Motor neuron (in vitro differentiated cells): ENCODE data around the gene PDE9A. TPM values are rescaled to one million over a fixed set of nuclear protein-coding genes. Genes with fewer than 3 reads are reported as not detected.

Experiments used
- ATAC-seq, 8 experiments: fragments of 200-7000 bp; cut with Tn5 transposase; replicated peaks in 6 of 8; 2 replicates each; pipeline ENCODE4 v1.8.0; 2021; ENCODE audit warnings: mild to moderate bottlenecking in 8 of 8, moderate library complexity in 8 of 8
- H3K27ac ChIP-seq, 2 donors: fragments of 250-450 bp; sonication (Bioruptor Pico); 2 replicates each; pipeline ENCODE4 v1.9.0; 2021; ENCODE audit warnings: antibody characterized with exemption in 2 of 2, mild to moderate bottlenecking in 2 of 2, moderate library complexity in 1 of 2
- H3K4me1 ChIP-seq, 2 donors: fragments of 250-450 bp; sonication (Bioruptor Pico); replicated peaks in 1 of 2; 2 replicates each; pipeline ENCODE4 v1.6.1; 2021; ENCODE audit warnings: antibody characterized with exemption in 2 of 2, mild to moderate bottlenecking in 2 of 2, moderate library complexity in 1 of 2
- H3K4me3 ChIP-seq, 5 donors: fragments of 250-450 bp; sonication (Bioruptor Pico); 2 replicates each; pipeline ENCODE4 v1.9.0; 2021; ENCODE audit warnings: antibody characterized with exemption in 5 of 5, mild to moderate bottlenecking in 5 of 5, moderate library complexity in 4 of 5
- WGBS, 10 experiments: fragments of 450-650 bp; shearing (Covaris generic); methylation state at CpG; one replicate each; pipeline ENCODE4 v1.0.0; 2022; 5-methylcytosine and 5-hydroxymethylcytosine counted together
- in situ Hi-C, 9 experiments: fragments of 400-800 bp; cut with MboI; loops; one replicate each; pipeline ENCODE4 v1.15.0; 2021; ENCODE audit warnings: low sequenced_read_pairs in 9 of 9, low pct_unique_long_range_greater_than_20kb in 2 of 9; ENCODE audit not compliant: unreplicated experiment in 9 of 9
- total RNA-seq, 8 experiments: library from RNA; unstranded; fragments of 300-600 nt; gene quantifications; 2 replicates each; pipeline versions ENCODE4 v1.2.3 to v1.2.4, GENCODE V29; 2022

The PDE9A gene
- total RNA-seq, 8 experiments from 2014 or later, result 0.31 to 21.2 (median 15.6) TPM; not detected in 2

- no peak overlapping the region for H3K27ac ChIP-seq
- peaks cover 2 to 6% of the 10 kb centered on the region in 2 donors for H3K4me1 ChIP-seq
- in situ Hi-C loops, result no loop called here
- ATAC-seq, result no peak
- whole genome bisulfite sequencing, 10 experiments, result 66 to 95% (median 81%) methylated on average over 4 to 8 of the region's 12 CpGs; no CpG with 5 or more reads in 4 of the 10 experiments
- H3K4me3 ChIP-seq, result no peak overlapping the region
These were observed 121.7 kb downstream of the PDE9A start for GRCh38 chr21:42775123-42775522.

DNA sequence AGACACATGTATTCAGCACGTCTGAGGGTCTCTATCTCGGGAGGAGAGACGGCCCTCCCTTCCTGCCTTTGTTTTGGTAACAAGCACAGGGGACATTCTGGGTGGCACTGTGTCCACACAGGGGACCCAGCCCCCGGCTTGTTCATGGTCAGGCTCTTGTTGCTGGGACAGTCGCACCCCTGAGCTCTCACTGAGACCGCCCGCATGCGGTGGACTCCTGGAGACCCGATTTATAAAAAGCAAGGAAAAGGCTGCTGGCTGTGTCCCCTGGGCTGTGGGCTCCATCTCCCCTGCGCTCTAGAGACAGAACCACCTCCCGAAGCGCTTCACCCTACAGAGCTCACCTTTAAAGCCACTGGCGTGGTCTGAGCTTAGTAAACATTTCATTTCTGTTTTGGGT lies 122.5 kb downstream of the PDE9A start:
- H3K4me1 ChIP-seq, result peaks cover 6 to 13% of the 10 kb centered on the region in 2 donors
- in situ Hi-C loops, result no loop called here
- no peak for ATAC-seq
- 37 to 100% (median 83%) methylated on average over 1 to 10 of the region's 13 CpGs; no CpG with 5 or more reads in 1 of the 10 experiments for WGBS, 10 experiments
- H3K27ac ChIP-seq, result no peak overlapping the region
- H3K4me3 ChIP-seq, result no peak overlapping the region

DNA sequence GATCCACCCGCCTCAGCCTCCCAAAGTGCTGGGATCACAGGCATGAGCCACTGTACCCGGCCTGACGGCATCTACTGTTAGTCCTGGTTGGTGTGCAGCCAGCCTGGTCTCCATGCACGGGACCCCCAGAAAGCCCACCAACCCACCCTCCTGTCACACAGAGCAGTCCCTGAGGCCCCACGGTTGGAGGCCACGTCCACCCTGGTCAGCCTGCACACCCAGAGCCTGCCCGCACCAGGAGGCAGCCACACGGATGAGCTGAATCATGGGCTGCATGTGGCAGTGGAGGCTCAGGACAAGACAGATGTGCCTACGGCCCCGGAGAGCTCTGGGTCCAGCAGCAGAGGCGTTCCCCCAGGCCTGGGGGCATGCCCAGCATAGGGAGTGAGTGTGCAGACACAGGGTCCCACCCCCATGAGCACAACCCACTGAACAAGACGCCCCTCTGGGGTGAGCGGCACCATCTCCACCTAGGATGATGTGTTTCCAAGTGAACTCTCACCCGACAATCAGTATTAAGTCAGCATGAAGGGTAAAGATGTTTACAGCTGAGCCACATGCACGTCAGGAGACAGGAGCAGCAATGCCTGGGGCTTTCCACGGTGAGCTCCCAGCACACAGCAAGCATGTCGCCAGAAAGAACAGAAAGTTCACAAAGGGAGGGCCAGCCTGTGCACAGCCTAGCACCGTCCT lies 123.8 kb downstream of the PDE9A start:
- H3K4me3 ChIP-seq, result no peak overlapping the region
- ATAC-seq, result peak in 2 of 8 experiments; percentile 3 to 25
- in situ Hi-C loops, result no loop called here
- 20 to 100% (median 78%) methylated on average over 1 to 10 of the region's 18 CpGs; no CpG with 5 or more reads in 3 of the 10 experiments for WGBS, 10 experiments
- no peak overlapping the region for H3K27ac ChIP-seq
- H3K4me1 ChIP-seq, result peaks cover 13 to 23% of the 10 kb centered on the region in 2 donors

GRCh38 chr21:42777757-42778344 lies 124.4 kb downstream of the PDE9A start:
- in situ Hi-C loops, result no loop called here
- no peak overlapping the region for H3K4me3 ChIP-seq
- ATAC-seq, result no peak
- peaks cover 13 to 26% of the 10 kb centered on the region in 2 donors for H3K4me1 ChIP-seq
- no peak overlapping the region for H3K27ac ChIP-seq
- WGBS, 10 experiments, result 19 to 80% (median 45%) methylated on average over 1 to 10 of the region's 21 CpGs; no CpG with 5 or more reads in 2 of the 10 experiments

DNA sequence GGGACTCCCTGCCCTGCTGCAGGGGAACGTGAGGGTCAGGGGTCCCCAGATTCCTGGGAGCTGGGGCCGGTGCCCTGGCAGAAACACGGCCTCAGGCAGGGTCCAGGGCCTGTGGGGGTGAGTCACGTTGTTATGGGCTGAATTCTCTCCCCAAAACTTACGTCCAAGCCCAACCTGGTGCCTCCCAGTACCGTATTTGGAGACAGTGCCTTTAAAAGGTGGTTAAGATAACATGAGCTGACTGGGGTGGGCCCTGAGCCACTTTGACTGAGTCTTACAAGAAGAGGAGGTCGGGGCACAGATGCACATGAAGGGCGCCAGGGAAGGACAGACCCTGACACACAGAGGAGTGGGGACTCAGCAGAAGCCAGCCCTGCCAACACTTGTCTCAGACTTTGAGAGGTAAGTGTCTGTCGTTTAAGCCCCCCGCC lies 126.0 kb downstream of the PDE9A start:
- Histone ChIP-seq H3K4me1 (peaks cover 13 to 33% of the 10 kb centered on the region in 2 donors), H3K27ac (no peak overlapping the region), H3K4me3 (no peak overlapping the region)
- in situ Hi-C loops, result no loop called here
- WGBS, 10 experiments, result 0 to 88% (median 50%) methylated on average over 1 to 3 of the region's 10 CpGs; no CpG with 5 or more reads in 3 of the 10 experiments
- no peak for ATAC-seq

DNA sequence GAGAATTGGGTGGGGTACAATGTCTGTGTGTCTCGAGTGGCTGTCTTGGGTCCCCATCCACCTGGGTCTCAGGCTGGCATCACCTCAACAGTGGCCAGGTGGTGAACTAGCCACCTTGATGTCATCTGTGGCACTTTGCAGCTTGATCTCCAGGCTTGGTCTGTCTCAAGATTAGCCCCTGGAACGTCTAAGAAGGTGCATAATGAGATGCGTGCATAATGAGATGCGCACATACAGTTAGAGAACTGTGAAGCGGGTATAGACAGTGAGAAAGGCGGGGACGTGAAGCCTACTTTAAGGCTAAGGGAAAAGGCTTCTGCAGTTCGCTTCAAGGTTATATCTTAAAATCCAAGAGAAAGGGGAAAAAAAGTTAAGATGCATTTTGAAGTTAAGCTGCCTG lies 127.2 kb downstream of the PDE9A start:
- H3K4me1 ChIP-seq, result peaks cover 13 to 33% of the 10 kb centered on the region in 2 donors
- H3K27ac ChIP-seq, result no peak overlapping the region
- no peak overlapping the region for H3K4me3 ChIP-seq
- 6 to 100% (median 33%) methylated on average over 1 to 6 of the region's 8 CpGs; no CpG with 5 or more reads in 3 of the 10 experiments for WGBS, 10 experiments
- in situ Hi-C loops, result no loop called here
- peak in 2 of 8 experiments; percentile 36 to 76 for ATAC-seq

GRCh38 chr21:42781150-42781970 lies 127.9 kb downstream of the PDE9A start:
- peaks cover 13 to 33% of the 10 kb centered on the region in 2 donors for H3K4me1 ChIP-seq
- in situ Hi-C loops, result no loop called here
- WGBS, 10 experiments, result 6 to 26% (median 9%) methylated on average over 3 to 26 of the region's 40 CpGs; no CpG with 5 or more reads in 1 of the 10 experiments
- peak overlapping the region; percentile 2 to 22 (median 13) for H3K4me3 ChIP-seq
- ATAC-seq, result peak in 7 of 8 experiments; percentile 41 to 81 (median 76)
- peak overlapping the region in 1 of 2 donors; percentile 33 for H3K27ac ChIP-seq

GRCh38 chr21:42781971-42782722 lies 128.7 kb downstream of the PDE9A start:
- ATAC-seq, result peak in 5 of 8 experiments; percentile 28 to 71 (median 60)
- H3K27ac ChIP-seq, result no peak overlapping the region

DNA sequence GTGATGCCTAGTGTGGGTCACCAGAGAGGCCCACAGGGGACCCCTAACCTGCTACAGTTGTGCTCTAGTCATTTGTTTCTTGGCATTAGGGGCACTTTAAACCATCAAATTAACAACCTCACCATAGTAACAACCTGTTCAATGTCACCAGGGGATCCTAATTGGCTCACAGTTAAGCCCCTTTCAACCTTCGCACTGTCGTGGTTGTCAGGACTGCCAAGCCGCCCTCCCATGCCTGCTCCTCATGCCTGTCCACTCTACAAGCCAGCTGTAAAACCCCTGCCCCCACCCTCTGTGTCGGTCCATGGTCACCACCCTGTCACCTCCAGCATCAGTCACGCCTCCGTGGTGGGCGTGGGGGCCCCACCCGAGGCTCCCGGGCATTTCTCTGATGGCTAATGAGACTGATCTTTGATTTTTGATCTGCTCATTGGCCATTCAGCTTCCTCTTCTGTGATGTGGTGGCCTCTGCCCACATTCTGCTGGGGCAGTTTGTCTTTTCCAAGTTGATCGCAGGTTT lies 129.4 kb downstream of the PDE9A start:
- H3K4me3 ChIP-seq, result no peak overlapping the region
- no peak overlapping the region for H3K27ac ChIP-seq
- peaks cover 13 to 31% of the 10 kb centered on the region in 2 donors for H3K4me1 ChIP-seq
- WGBS, 10 experiments, result 57 to 86% methylated on average over 1 to 9 of the region's 10 CpGs; no CpG with 5 or more reads in 8 of the 10 experiments
- no peak for ATAC-seq
- in situ Hi-C loops, result no loop called here

More at GRCh38 chr21:42781971-42782722, 128.7 kb downstream of the PDE9A start:
- Histone ChIP-seq H3K4me3 (no peak overlapping the region), H3K4me1 (peaks cover 13 to 33% of the 10 kb centered on the region in 2 donors)
- 20 to 100% (median 73%) methylated on average over 1 to 5 of the region's 14 CpGs; no CpG with 5 or more reads in 4 of the 10 experiments for WGBS, 10 experiments
- in situ Hi-C loops, result no loop called here

DNA sequence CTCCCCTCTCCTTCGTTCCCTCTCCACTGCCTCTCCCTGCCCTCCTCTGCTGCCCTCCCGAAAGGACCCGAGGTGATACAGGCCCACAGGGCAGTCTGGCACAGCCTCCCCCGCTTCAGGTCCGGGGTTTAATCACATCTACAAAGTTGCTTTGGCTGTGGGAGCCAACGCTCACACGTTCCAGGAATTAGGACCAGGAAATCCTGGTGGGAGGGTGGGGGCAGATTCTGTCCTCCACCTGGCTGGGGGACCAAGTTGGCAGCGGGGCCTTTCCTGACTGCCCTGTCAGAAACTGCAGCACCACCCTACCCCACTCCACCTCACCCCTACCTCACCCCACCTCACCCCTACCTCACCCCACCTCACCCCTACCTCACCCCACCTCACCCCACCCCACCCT lies 130.9 kb downstream of the PDE9A start:
- Histone ChIP-seq H3K27ac (no peak overlapping the region), H3K4me3 (no peak overlapping the region), H3K4me1 (peaks cover 11 to 27% of the 10 kb centered on the region in 2 donors)
- 12% methylated on average over 3 of the region's 8 CpGs; no CpG with 5 or more reads in 9 of the 10 experiments for WGBS, 10 experiments
- no peak for ATAC-seq
- in situ Hi-C loops, result no loop called here

- WGBS, 10 experiments, result 100% methylated on average over 2 of the region's 17 CpGs; no CpG with 5 or more reads in 9 of the 10 experiments
- H3K4me1 ChIP-seq, result peaks cover 11 to 27% of the 10 kb centered on the region in 2 donors
- in situ Hi-C loops, result no loop called here
- H3K27ac ChIP-seq, result no peak overlapping the region
- no peak for ATAC-seq
- no peak overlapping the region for H3K4me3 ChIP-seq
These were observed 131.6 kb downstream of the PDE9A start for GRCh38 chr21:42784896-42785451.
